ENCODE data around the gene FNDC1.

FNDC1 gene

GRCh38 chr6:159180001-159180400 lies 10.8 kb downstream of the FNDC1 start:
- Mint-ChIP-seq H3K4me3 (no peak overlapping the region), H3K4me1 (peaks cover 12% of the 10 kb centered on the region), H3K27me3 (ENCODE audit: low read depth, poor library complexity) (peaks cover 48% of the 10 kb centered on the region), H3K9me3 (no peaks in the 10 kb centered on the region), H3K27ac (no peak overlapping the region), H3K36me3 (ENCODE audit: low read depth) (no peaks in the 10 kb centered on the region)
- TF ChIP-seq CTCF (IDR thresholded peaks at IDR 0.05), result no peak
- DNase-seq, result no peak

GRCh38 chr6:159181914-159182313 lies 12.7 kb downstream of the FNDC1 start:
- Mint-ChIP-seq H3K4me3 (no peak overlapping the region), H3K36me3 (ENCODE audit: low read depth) (no peaks in the 10 kb centered on the region), H3K27ac (no peak overlapping the region), H3K9me3 (peaks cover 9% of the 10 kb centered on the region), H3K4me1 (no peaks in the 10 kb centered on the region), H3K27me3 (ENCODE audit: low read depth, poor library complexity) (peaks cover 34% of the 10 kb centered on the region)
- TF ChIP-seq CTCF (IDR thresholded peaks at IDR 0.05), result no peak
- DNase-seq, result no peak

- no peak for TF ChIP-seq CTCF (IDR thresholded peaks at IDR 0.05)
- H3K4me3 Mint-ChIP-seq, result no peak overlapping the region
- H3K9me3 Mint-ChIP-seq, result peaks cover 21% of the 10 kb centered on the region
- no peaks in the 10 kb centered on the region for H3K36me3 Mint-ChIP-seq (ENCODE audit: low read depth)
- H3K27me3 Mint-ChIP-seq (ENCODE audit: low read depth, poor library complexity), result peaks cover 35% of the 10 kb centered on the region
- DNase-seq, result no peak
- no peaks in the 10 kb centered on the region for H3K4me1 Mint-ChIP-seq
- H3K27ac Mint-ChIP-seq, result no peak overlapping the region
Observed at GRCh38 chr6:159184559-159184958, 15.4 kb downstream of the FNDC1 start.

- no peak for TF ChIP-seq CTCF (IDR thresholded peaks at IDR 0.05)
- no peak overlapping the region for H3K27ac Mint-ChIP-seq
- peaks cover 42% of the 10 kb centered on the region for H3K9me3 Mint-ChIP-seq
- H3K27me3 Mint-ChIP-seq (ENCODE audit: low read depth, poor library complexity), result peaks cover 34% of the 10 kb centered on the region
- H3K4me3 Mint-ChIP-seq, result no peak overlapping the region
- no peaks in the 10 kb centered on the region for H3K36me3 Mint-ChIP-seq (ENCODE audit: low read depth)
- no peak for DNase-seq
- no peaks in the 10 kb centered on the region for H3K4me1 Mint-ChIP-seq
Observed at GRCh38 chr6:159190460-159190859, 21.3 kb downstream of the FNDC1 start.

- Mint-ChIP-seq H3K27me3 (ENCODE audit: low read depth, poor library complexity) (peaks cover 36% of the 10 kb centered on the region), H3K4me1 (no peaks in the 10 kb centered on the region), H3K36me3 (ENCODE audit: low read depth) (no peaks in the 10 kb centered on the region), H3K27ac (no peak overlapping the region), H3K4me3 (no peak overlapping the region), H3K9me3 (peaks cover 27% of the 10 kb centered on the region)
- TF ChIP-seq CTCF (IDR thresholded peaks at IDR 0.05), result no peak
- no peak for DNase-seq
Observed at GRCh38 chr6:159193923-159194322, 24.7 kb downstream of the FNDC1 start.

- H3K4me1 Mint-ChIP-seq, result no peaks in the 10 kb centered on the region
- no peak for DNase-seq
- peaks cover 22% of the 10 kb centered on the region for H3K9me3 Mint-ChIP-seq
- H3K27ac Mint-ChIP-seq, result no peak overlapping the region
- H3K36me3 Mint-ChIP-seq (ENCODE audit: low read depth), result no peaks in the 10 kb centered on the region
- H3K27me3 Mint-ChIP-seq (ENCODE audit: low read depth, poor library complexity), result peaks cover 32% of the 10 kb centered on the region
- H3K4me3 Mint-ChIP-seq, result no peak overlapping the region
- TF ChIP-seq CTCF (IDR thresholded peaks at IDR 0.05), result no peak
Observed at GRCh38 chr6:159194421-159194820, 25.2 kb downstream of the FNDC1 start.
